HG03432 (cell line): Measurements from ENCODE around the gene RPS25.
A peak's percentile ranks its signal among the peaks of the same experiment; 100 is the strongest.
"Not testable (repeated sequence)": the region's sequence is repeated elsewhere in the genome, so short reads cannot be mapped to it uniquely, and the experiment has no call there.

Experiments used
- ATAC-seq: cut with Tn5 transposase; IDR thresholded peaks from one replicate; pipeline ENCODE4 v1.9.1; 2021; ENCODE audit warnings: mild to moderate bottlenecking, moderate library complexity; ENCODE audit not compliant: unreplicated experiment

The RPS25 gene

DNA sequence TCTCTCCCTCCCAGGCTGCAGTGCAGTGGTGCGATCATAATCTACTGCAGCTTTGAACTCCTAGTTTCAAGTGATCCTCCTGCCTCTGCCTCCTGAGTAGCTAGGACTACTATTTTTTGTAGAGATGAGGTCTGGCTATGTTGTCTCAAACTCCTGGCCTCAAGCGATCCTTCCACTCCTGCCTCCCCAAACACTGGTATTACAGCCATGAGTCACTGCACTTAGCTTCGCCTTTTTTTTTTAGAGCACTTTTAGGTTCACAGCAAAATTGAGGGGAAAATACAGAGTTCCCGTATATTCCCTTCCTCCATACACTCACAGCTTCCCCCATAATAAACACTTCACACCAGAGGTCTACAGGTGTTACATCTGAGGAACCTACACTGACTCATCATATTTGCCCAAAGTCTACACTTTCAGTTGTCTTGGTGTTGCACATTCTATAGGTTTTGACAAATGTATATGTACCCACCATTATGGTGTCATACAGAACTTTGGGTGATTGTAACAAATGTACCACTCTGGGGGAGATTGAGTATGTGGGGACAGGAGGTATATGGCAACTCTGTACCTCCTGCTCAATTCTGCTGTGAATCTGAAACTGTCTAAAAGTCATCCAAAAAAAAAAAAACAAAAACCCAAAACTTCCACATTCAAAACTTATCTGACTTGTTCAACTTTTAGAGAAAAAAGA, 23.8 kb upstream of the RPS25 start:
- ATAC-seq: no peak

DNA sequence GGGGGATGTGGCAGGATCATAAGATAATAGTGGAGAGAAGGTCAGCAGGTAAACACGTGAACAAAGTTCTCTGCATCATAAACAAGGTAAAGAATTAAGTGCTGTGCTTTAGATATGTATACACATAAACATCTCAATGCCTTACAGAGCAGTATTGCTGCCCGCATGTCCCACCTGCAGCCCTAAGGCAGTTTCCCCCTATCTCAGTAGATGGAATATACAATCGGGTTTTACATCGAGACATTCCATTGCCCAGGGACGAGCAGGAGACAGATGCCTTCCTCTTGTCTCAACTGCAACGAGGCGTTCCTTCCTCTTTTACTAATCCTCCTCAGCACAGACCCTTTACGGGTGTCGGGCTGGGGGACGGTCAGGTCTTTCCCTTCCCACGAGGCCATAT, 21.3 kb upstream of the RPS25 start:
- ATAC-seq: not testable (repeated sequence)

DNA sequence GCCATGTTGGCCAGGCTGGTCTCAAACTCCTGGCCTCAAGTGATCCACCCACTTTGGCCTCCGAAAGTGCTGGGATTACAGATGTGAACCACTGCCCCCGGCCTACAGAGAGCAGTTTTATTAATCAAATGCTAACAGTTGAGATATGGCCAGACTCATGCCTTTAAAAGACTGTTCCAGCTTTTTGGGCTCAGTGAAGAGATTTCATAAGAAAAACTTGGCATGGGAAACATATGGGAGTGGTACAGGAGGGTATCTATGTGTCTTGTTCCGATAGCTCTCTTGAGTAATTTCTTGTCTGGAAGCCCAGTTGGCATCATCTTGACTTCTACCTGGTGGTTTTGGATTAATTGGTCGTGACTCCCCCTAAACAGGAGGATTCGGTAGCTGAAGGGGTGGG, 20.7 kb upstream of the RPS25 start:
- ATAC-seq: no peak

DNA sequence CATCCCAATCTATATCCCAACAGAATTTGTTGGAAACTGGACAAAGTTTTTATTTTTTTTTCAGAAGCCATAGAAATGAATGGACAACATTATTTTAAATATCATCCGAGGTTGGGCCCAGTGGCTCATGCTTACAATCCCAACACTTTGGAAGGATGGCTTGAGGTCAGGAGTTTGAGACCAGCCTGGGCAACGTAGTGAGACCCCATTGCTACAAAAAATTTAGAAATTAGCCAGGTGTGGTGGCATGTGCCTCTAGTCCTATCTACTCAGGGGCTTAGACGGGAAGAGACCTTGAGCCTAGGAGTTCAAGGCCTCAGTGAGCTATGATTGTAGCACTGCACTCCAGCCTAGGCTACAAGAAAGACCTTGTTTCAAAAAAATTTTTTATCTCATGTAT, 16.7 kb upstream of the RPS25 start:
- ATAC-seq: no peak

DNA sequence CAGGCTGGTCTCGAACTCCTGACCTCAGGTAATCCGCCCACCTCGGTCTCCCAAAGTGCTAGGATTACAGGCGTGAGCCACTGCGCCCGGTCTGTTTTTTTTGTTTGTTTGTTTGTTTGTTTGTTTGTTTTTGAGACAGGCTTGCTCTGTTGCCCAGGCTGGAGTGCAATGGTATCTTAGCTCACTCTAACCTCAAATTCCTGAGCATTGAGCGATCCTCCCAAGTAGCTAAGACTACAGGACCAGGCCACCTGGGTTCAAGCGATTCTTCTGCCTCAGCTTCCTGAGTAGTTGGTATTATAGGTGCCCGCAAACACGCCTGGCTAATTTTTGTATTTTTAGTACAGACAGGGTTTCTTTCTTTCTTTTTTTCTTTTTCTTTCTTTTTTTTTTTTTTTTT, 15.3 kb upstream of the RPS25 start:
- ATAC-seq: not testable (repeated sequence)

DNA sequence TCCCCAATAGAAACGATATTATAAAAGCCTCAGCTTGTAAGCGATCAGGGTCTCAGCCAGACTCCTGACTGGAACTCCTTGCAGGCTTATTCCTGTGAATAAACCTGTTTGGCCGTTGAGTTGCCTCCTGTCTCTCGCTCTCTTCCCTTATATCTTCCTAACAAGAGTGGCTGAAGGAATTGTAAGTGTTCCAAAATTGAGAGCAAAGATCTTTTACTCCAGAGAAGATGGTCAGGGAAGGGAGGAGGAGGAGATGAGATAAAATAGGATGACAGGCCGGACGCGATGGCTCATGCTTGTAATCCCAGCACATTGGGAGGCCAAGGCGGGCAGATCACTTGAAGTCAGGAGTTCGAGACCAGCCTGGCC, 13.8 kb upstream of the RPS25 start:
- ATAC-seq: no peak

DNA sequence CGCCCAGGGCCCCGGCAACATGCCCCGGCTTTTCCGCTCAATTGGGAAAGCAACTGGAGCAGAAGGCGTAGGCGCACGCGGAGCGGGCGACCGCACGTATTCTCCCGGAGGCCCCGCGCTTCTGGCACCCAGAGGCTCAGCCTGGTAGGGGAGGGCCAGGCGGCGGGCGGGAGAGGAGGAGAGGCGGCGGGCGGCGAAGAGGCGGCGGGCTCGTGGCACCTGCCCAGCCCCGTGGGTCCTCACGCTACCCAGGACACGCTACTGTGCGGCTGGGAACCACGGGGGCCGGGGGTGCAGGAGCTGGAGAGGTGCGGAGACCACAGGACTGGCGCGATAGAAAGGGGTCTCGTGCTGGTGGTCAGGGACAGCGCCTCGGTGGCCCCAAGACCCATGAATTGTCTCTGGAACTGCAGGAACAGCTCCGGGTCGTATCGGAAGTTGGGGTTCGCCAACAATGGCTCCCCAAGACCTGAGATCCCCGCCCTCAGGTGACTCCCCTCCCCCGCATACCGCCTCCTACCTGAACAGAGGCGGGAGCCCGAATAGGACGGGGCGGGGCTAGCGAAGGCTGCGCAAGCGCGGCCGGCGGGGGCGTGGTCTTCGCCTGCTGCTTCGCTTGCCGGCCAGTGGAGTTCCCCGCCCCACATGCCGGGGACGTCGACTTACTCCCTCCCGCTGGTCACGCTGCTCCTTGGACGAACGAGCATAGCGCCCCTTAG, 12.3 kb upstream of the RPS25 start, which contains the start of gene SLC37A4:
TSS of gene SLC37A4 (minus strand) at position 549 of the 719 bp plus-strand sequence.
- ATAC-seq: peak; percentile 87

DNA sequence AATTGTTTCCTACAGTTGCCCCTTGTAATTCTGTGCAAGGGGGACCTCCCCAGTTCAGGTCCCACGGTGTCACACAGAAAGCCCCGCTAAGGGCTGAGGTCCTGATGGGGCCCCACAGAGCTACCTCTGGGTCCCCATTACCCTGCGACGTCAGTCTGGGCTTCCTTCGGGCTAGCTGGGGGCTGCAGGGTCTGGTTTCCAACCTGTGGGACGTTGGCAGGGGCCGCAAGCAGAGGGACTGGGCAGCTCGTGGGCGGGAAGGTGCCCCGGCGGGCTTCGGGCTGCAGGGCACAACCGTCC, 11.8 kb upstream of the RPS25 start:
- peak; percentile 24 for ATAC-seq

DNA sequence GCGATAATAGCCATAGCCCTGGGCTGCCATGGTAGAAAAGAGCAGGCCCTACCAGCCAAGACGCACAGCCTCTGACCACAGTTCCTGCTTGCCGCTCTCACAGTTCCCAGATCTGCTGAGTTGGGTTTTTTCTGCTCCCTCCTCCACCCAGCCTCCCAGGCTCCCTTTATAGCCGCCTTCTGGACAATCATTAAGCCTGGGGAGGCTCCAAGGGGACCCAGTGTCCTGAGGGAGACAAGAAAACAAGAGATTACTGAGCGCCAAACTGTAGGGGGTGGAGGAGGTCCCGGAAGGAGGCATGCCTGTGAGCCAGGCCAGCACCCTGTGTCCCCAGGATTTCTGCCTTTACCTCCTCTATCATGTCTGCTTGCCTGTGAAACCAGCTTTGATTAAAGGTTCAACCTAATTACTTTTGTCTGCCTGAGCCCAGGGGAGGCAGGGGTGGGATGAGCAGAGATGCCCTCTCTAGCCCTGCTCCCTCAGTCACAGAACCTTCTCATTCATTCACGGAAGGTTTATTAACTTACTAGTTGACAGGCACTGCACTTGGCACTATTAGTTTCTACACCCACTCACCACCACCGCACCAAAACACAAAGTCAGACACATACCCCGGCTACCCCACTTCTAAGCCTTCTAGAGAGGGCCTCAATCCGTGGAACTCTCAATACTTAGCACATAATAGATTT, 11.3 kb upstream of the RPS25 start:
- peak; percentile 16 for ATAC-seq

DNA sequence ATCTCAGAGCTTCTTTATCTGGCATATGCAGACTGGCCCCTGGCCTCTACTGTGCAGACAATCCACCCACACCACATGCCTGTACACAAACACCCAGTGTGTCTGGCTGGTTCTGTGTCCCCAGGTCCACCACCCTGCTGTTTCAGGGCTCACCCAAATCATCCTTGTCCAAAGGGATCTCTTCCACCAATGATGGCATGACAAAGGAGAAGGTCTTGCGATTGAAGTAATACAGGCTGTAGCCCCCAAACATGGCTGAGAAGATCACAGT, 10.9 kb upstream of the RPS25 start:
- no peak for ATAC-seq

DNA sequence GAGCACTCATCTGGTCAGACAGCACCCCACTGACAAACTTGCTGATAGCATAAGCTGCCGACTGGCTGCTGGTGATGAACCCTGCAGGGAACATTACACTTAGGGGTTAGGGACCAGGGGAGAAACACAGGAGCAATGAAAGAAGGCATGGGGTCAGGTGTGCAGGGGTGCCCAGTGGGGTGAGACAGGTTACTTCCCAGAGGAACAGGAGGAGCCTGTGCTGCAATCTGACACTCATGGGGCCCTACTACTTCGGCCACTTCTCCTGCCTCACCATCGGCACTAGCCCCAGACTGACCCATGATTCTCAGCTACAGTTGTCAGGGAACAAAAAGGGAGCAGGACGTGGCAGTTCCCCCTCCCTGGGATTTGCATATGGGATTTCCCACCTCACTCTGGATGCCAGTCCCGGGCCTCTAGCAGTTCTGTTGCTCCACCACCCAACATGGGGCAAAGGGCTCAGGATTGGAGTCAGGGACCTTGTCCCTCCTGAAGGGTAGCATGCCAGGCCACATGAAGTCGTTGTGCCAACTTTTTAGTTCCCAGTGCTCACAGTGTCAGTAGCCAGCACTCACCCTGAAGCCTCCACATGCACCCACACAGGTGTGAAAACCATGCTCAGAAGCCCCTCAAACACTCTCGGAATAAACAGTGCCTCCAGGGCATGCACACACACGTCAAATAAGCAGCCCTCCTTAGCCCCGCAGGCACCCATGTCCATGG, 10.4 kb upstream of the RPS25 start:
- no peak for ATAC-seq

DNA sequence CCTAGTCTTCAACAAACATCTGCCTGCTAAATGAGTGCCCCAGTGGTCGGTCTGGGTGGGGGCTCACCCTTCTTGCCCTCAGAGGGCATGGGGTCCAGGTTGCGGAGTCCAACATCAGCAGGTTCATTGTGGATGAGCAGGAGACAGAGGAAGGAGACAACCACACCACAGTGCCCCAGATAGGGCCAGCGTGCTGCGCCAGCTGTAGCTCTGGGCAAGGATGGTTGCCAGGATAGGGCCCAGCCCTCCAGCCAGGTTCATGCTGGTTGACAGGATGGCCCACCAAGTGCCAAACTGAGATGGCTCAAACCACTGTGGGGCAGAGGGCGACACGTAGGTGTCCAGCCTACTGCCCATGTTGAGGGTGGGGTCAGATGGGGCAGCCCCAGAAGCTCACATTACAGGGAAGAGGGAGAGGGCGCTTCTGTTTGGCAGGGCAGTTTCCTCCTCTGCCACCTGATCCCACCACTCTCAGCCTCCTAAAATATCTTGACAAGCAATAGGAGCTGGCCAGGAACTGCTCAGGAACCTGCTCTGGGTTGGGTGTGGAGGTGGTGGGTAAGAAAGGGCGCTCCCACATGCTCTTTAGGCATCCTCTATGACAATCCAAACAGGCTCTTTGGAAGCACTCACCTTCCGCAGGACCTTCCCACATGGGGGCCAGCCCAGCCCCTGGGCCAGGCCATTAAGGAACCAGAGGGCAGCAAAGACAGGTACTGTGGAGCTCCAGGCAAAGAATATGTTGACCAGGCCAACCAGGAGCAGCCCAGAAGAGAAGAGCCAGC, 9.6 kb upstream of the RPS25 start:
- ATAC-seq: no peak

DNA sequence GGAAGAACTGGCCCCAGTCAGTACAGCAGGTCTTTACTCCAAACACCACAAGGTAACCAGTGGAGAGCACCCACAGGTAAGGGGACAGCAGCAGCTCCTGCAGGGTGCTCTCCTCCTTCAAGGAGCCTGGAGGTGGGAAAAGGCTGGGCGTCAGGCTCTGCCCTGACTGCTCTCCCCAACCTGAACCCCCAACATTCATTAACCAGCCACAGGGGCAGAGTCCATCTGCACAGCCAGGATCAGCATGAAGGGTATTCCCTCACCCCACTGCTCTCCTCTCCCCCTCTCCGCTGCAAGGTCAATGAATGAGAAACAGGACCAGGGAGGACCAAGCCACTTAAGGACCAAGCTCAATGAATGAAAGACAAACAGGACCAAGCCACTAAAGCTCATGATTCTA, 8.8 kb upstream of the RPS25 start:
- no peak for ATAC-seq

DNA sequence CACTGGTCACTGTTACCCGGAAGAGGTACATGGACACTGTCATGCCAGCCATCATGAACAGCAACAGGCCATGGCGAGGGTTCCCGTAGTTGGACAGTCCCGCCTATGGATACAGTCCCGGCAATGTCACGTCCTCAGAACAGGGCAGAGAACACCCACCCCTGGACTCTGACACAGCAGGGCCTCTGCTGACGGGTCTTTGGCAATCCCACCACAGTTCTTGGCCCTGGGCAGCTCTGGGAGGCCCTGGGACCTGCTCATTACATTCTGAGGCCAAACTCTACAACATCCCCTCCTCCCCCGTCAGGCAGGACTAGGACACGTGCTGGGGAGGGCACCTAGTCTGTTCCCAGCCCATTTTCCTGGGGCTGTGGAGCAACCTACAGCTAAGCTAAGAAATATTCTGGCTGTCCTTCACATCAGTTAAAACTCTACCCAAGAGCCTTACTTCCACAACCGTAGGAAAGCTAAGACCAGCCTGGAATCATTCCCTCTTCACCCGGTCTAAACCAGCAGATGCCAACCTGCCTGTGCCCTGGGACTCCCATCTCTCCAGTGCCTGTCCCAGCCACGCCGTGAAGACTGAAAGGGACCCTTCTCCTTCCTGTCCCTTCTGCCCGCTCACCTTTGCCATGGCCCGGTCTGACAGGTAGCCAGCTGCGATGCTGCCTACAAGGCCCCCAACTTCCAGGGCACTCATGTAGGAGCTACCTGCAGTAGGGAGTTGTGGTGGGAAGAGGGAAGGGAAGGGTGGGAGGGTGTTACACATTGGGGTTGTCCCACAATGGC, 8.0 kb upstream of the RPS25 start:
- ATAC-seq: no peak

DNA sequence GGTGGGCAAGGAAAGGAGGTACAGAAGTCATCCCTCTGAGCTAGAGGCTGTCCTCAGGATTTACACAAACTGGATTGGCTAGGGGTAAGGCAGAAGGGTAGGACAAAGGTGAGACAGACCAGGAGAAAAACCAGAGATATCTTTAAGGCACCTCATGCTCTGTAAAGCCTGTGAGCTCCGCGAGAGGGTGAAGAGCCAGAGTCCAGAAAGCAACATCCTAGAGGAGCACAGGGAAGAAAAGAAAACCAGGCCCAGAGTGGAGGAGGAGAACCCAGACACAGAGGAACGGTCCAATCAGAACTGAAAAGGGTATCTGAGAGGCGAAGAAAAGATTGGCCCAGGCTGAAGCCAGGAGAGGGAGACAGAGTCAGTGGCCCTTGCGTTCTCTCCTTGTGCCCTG, 7.4 kb upstream of the RPS25 start:
- no peak for ATAC-seq

DNA sequence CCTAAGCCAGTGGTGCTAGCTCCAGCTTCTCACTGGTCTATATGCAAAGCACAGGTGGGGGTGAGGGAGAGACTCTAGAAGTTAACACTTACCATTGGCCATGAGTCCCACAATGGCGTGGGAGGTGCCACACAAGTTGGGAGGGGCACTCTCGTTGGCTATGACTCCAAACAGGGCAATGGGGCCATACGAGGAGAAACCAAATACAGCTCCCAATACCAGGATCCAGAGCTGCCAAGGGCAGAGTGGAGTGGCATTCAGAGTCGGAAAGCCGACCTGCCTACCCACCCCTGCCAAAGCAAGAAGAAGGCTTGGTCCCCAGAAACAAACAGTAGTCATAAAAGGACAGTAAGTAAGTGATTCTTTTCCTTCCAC, 6.9 kb upstream of the RPS25 start:
- no peak for ATAC-seq

DNA sequence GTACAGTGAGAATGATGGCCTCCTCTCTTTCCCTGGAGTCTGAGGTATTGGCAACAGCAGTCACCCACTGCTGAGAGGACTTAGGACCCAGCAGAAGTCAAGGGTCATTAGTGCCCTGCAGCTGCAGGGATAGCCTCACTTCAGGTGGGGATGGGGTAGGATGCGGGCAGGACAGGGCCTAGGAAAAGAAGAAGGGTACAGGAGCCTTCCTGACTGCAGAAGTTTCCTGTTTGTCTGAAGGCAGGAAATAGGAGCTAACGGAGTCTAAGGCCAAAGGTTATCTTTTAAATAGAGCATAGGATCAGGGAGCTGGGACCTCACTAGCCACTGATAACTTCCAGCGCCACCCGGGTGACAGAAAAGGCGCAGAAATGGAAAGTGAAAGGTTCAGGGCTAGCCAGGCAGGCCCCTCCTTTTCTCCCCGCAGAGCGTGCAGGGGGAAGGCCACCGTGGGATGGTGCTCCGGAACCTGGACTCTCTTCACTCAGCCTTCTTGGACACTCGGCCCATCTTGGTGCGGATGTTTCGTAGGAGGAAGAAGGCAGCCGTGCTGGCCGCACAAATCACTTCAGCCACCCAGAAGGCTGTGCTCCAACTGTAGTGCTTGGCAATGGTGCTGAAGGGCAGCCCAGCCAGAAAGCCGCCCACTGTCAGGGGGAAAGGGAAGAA, 6.4 kb upstream of the RPS25 start:
- ATAC-seq: no peak

DNA sequence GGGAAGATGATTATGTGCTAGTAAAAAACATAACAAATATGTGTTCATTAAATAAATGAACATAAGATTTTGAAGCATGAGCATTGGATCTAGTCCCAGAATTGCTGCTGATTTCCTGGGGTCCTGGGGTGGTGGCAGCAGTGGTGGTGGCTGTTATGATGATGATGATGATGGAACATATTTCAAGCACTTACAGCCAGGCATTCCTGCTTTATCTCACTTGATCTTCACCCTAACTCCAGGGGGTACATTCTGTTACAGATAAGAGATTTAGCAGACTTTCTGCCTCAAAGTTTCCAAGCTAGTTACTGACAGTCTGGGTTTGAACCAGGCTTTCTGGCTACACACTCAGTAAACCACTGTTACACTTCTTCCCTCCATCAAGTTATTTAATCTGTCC, 5.6 kb upstream of the RPS25 start:
- no peak for ATAC-seq

DNA sequence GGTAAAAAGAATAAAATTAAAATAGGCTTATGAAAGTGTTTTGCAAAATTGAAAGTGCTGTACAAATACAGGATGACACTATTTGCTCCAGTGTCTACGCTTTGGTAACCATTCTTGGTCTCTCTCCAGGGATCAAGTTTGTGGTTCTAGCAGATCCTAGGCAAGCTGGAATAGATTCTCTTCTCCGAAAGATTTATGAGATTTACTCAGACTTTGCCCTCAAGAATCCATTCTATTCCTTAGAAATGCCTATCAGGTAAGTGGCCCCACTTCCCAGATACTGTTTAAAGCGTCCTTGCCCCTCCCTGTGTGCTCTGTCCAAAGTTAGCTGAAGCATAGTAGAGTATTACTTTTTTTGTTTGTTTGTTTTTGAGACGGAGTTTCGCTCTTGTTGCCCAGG, 3.5 kb upstream of the RPS25 start:
- no peak for ATAC-seq

DNA sequence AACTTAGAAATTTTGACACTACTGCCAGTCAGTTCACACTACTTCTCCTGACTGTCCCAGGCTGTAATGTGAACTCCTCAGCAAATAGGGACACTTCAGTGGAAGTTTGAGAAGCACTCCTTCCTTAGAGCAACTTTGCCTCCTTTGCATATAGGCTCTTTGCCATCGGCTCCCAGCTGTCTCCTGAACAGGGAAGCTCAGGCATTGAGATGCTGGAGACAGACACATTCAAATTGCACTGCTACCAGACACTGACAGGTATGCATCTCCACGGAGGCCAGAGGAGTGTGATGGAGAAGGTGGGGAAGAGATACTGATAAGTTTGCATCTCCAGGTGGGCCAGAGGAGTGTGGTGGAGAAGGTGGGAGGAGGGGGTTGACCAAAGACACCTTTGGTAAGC, 1.9 kb upstream of the RPS25 start:
- ATAC-seq: no peak
